HG03064 (cell line): ENCODE measurements around the gene SLCO4C1.
"Not testable (repeated sequence)": the region's sequence is repeated elsewhere in the genome, so short reads cannot be mapped to it uniquely, and the experiment has no call there.

Source experiments
- ATAC-seq: cut with Tn5 transposase; IDR thresholded peaks from one replicate; pipeline ENCODE4 v1.9.1; 2021; ENCODE audit warnings: low read depth; ENCODE audit not compliant: unreplicated experiment

Gene SLCO4C1, protein sequence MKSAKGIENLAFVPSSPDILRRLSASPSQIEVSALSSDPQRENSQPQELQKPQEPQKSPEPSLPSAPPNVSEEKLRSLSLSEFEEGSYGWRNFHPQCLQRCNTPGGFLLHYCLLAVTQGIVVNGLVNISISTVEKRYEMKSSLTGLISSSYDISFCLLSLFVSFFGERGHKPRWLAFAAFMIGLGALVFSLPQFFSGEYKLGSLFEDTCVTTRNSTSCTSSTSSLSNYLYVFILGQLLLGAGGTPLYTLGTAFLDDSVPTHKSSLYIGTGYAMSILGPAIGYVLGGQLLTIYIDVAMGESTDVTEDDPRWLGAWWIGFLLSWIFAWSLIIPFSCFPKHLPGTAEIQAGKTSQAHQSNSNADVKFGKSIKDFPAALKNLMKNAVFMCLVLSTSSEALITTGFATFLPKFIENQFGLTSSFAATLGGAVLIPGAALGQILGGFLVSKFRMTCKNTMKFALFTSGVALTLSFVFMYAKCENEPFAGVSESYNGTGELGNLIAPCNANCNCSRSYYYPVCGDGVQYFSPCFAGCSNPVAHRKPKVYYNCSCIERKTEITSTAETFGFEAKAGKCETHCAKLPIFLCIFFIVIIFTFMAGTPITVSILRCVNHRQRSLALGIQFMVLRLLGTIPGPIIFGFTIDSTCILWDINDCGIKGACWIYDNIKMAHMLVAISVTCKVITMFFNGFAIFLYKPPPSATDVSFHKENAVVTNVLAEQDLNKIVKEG

DNA sequence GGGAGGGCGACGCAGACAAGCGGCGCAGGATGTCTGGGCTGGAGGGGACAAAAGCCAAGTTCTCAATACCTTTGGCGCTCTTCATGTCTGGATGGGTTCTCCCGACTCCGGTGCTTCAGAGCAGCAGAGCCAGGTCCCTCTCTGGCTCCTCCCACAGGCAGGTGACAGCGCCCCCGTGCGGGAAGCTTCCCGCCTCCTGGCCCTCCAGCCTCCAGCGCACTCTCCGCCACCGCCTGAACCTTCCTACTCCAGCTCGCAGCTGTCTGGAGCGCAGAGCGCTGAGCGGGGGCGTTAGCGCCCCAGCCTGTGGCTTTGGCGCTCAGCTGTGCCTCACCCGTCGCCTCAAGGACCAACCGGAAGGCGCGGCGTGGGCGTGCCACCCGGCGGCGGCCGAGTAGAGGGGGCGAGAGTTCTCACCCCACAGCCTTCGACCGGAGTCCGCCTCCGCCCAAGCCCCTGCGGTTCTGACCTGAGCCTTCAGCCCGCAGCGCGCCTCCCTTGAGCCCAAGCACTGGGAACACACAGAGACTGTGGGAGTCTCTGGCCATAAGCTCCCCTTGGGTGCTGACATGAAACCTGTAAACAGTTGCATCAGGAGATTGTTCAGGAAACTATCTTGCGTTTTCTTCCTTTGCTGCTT is at the start of gene SLCO4C1:
Gene SLCO4C1, minus strand, starts transcription at position 107 of the 640 bp plus-strand sequence. Its CDS starts 22 bp downstream, at position 85.
- peak; percentile 93 for ATAC-seq

DNA sequence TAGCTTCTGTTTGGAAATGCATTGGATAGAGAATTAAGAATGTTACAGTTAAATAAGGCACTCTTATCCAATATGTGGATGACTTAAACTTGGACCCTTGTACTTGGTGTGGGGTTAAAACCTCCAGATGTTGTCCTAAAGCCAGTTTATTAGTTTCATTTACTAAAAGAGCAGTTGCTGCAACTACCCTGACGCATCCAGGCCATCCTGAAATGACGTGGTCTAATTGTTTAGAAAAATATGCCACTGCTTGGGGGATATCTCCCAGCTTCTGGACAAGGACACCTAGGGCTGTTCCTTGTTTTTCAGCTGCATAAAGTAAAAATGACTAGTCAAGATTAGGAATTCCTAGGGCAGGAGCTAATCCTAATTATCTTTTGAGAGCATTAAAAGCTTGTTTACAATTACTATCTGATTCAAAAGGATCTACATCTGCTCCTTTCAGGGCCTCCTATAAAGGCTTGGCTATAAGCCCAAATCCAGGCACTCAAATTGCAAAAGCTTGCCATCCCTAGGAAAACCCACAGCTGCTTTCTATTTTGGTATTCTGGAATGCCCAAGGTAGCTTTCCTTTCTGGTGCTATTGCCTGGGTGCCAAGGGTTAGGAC is 45.7 kb upstream of the SLCO4C1 start:
- no peak for ATAC-seq

DNA sequence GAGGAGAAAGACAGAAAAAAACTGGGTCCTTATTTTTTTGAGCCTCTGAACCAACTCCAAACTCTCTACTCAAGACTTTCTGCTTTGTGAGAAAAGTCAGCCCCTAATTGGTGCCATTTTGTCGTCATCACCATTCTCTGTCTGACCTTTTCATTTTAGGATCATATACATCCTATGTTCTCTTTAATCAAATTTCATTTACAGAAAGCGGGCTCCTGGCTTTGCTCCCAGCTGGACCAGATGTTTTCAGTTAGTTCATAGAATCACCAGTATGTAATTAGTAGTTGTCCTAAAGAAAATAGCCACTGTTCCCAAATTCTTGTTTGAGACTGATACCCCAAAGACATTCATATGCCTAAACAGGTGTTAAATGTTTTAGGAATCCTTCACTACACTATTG is 28.6 kb upstream of the SLCO4C1 start:
- ATAC-seq = no peak

DNA sequence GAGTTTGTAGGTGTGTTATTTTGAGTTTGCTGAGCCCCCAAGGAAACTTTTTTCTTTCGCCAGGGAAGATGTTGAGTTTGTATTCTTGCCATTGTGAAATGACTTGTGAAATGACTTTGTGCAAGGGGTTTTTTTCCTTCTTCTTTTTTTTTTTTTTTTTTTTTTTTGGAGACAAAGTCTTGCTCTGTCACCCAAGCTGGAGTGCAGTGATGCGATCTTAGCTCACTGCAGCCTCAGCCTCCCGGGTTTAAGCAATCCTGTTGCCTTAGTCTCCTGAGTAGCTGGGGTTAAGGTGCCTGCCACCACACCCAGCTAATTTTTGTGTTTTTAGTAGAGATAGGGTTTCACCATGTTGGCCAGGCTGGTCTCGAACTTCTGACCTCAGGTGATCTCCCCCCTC is 22.7 kb upstream of the SLCO4C1 start:
- not testable (repeated sequence) for ATAC-seq

DNA sequence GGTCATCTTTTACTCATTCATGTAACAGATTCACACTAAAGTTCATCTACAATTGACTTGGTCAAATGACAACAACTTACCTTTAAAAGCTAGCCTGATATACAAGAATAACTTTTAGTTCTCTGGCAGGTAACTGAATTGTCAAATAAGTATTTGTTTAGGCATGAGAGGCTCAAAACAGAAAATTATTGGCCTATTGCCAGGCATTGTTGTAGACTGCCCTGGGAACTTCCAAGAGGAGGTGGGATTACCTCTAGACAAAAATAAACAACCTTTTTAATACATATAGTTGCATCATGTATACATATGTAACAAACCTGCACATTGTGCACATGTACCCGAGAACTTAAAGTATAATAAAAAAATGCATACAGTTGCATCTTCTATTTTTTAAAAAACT is 18.2 kb upstream of the SLCO4C1 start:
- no peak for ATAC-seq

DNA sequence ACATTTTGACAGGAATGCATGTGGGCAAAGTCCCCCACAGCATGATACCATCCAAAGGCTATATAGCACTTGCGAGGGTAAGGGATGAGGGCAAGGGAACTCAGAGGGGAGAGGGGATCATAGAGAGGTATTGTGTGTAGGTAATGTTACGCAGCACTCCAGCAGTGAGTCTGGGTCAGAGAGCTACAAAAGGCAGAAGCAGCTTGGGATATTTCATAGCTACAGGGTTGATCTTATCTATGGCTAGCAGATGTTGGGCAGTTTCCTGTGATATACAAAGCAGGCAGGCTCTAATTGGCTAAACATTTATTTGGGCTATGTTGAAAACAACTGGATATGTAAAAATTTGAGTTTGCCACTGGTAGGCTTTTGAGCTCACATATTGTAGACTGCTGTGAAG is 17.8 kb upstream of the SLCO4C1 start:
- ATAC-seq = no peak

DNA sequence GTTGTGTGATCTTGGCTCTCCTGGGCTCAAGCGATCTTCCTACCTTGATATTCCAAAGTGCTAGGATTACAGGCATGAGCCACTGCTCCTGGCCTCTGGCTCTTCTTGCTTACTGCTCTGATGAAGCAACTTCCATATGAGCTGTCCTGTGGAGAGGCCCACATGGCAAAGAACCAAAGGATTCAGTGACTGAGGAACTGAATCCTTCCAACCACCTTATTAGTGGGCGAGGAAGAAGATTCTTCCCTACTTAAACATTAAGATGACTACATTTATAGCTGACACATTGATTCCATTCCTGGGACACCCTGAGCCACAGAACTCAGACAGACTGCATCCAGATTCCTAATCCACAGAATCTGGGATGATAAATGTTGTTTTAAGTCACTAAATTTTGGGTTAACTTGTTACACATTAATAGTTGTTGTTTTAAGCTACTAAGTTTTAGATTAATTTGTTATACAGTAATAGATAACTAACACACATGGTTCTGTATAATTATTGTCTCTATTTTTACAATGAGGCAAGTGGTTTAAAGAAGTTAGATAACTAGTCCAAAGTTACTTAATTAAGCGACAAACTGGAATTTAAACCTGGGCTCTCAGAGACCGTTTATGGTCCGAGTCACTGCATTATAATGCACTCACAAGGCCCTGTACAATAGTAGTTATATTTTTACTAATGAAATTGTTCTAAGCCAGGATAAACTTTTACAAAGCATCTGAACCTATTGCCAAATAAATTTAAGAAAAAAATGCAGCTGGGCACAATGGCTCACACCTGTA is 16.7 kb upstream of the SLCO4C1 start:
- no peak for ATAC-seq

DNA sequence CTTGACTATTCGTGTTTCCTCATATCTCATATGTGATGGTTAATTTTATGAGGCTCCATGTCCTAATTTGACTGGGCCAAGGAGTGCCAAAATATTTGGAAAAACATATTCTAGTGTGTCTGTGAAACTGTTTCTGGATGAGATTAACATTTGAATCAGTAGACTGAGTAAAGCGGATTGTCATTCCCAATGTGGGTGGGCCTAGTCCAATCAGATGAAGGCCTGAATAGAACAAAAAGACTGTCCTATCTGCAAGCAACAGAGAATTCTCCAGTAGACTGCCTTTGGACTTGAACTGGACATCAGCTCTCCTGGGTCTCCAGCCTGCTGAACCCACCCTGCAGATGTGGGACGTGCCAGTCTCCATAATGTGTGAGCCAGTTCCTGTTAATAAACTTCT is 13.5 kb upstream of the SLCO4C1 start:
- ATAC-seq = no peak

DNA sequence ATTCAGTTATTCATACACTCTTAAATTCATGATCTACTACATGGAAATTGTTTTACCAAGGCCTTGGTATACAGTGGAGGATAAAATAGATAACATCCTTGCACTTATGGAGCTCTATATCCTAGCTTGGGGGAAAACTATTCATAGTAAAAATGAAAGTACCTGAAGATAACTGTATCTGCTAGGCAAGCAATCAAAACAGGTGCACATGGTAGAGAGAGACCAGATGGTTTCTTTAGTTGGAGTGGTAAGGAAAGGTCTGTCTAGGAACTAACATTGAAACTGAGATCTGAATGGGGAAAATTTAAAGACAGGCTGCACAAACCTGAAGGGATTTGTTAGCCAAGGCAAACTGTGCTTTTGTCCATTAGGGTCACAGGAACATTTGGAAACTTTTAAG is 11.1 kb upstream of the SLCO4C1 start:
- ATAC-seq = no peak

DNA sequence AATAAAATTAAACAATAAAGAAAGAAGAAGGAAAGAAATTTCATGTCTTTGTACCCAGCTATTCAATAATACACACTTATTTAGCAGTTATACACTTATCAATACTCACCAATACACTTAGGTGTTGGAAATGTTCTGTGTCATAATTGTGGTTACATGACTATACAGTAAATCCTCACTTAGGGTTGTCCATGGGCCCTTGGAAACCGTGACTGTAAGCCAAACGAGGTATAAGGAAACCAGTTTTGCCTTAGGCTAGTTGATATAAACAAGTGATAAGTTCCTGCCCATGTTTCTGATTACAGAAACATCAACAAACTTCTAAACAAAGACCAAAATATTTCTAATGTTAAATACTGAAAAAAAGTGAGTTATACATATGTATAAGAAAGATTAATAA is 10.0 kb upstream of the SLCO4C1 start:
- no peak for ATAC-seq

DNA sequence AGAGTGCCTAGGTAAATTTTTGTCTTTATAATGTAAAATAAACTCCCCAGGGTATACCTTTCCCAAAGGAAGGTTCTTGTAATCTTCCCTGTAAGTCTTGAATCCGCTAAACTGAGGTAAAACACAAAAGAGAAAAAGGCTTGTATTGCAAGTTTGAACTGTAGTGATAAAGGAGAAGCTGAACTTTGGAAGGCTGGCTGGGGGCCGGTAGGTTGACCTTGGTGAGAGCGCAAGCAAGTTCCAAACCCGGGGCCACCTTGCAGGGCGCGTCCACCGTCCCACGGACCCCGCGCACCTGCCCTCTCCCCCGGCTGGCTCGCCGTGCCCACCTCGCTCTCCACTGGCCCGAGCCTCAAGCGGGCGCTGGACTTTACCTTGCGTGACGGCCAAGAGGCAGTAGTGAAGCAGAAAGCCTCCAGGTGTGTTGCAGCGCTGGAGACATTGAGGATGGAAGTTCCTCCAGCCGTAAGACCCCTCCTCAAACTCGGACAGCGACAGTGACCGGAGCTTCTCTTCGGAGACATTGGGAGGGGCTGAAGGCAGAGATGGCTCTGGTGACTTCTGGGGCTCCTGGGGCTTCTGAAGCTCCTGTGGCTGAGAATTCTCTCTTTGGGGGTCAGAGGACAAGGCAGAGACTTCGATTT is 428 bp downstream of the SLCO4C1 start:
- ATAC-seq = no peak

DNA sequence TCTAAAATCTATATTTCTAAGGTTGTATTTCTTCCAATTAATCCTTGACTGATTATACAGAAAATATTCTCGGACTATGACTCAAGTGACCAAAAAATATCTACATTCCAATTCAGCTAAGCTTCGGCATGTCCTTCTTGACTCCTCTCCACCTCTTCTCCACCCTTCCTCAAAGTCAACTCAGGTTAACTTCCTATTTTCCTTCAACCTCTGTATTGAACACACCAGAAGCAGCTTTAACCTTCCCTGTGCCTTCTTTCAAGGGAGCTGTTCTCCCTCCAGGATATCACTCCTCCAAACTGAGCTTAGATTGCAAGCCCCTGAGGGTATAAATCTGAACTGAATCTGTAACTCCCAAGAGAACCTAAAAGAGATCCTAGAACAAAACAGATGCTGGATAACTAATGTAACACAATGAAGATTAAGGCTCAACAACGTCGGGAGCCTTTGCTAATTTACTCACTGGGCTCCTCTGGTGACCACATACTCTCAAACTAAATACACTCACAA is 1.1 kb downstream of the SLCO4C1 start:
- ATAC-seq = no peak

DNA sequence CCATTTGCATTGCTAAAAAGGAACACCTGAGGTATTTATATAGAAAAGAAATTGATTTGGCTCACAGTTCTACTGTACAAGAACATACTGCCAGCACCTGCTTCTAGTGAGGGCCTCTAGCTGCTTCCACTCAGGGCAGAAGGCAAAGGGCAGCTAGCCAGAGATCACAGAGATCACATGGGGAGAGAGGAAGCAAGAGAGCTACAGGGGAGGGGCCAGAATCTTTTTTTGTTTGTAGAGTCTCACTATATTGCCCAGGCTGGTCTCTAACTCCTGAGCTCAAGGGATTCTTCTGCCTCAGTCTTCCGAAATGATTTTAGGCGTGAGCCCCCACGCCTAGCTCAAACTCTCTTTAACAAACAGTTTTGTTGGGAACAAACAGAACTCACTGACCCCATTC is 6.1 kb downstream of the SLCO4C1 start:
- no peak for ATAC-seq

DNA sequence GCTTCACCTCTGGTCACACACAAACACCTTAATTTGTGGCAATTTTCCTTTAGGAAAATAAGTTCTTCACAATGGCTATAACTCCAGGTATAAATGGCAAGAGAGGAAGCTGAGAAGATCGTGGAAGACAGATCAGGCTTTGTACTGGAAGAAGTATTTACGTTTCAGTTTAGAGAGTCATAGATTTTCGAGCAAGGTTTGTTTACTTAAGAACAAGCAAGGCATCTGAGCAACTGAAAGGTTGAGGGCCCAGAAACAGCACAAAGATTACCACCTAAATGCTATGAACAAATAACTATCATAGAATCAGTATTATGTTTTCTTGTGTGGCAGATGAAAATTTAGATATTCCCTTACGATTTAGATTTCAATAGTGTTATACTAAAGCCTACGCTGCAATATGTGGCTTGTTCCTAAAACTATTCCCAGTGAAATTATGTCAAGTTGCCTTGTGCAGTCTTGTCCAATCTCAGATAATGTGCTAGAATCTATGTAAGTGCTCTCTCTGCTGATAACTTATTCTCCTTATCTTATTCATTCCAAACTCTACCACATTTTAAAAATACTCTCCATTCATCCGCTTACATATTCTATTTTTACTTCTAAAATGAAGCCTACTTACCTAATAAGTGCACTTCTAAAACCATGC is 6.7 kb downstream of the SLCO4C1 start:
- ATAC-seq = no peak

DNA sequence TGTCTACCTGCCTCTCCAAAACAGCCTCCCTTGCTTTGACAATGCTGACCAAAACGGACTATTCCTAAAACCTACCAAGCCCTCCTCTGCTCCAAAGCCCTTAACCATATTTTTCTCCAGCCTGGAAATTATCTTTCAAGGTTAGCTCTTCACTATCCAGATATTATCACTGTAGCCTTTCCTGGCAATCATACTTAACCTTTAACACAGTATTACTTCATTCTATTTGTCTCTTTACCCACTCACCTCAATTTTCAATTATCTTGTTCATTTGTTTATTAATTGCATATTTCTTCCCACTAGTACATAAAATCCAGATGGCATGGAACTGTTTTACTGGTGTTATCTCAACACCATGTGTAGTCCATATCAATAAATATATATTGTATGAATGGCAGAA is 7.5 kb downstream of the SLCO4C1 start:
- ATAC-seq = no peak

DNA sequence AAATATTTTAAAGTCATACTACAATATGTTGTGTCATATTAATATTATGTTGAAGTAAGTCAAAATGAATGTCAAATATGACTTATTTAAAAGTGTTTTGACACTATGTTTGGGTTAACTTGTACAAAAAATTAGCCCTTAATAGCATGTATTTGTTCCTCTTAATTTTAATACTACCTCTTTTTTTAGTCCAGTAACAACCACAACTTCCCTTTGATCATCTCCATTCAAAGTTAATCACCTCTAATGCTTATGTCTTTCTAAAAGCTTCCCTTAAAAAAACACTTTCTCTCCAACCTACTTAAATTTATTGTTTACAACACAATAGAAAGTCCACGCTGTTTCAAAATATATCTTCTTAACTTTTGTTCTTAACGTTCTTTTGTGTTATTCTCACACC is 9.6 kb downstream of the SLCO4C1 start:
- ATAC-seq = no peak

DNA sequence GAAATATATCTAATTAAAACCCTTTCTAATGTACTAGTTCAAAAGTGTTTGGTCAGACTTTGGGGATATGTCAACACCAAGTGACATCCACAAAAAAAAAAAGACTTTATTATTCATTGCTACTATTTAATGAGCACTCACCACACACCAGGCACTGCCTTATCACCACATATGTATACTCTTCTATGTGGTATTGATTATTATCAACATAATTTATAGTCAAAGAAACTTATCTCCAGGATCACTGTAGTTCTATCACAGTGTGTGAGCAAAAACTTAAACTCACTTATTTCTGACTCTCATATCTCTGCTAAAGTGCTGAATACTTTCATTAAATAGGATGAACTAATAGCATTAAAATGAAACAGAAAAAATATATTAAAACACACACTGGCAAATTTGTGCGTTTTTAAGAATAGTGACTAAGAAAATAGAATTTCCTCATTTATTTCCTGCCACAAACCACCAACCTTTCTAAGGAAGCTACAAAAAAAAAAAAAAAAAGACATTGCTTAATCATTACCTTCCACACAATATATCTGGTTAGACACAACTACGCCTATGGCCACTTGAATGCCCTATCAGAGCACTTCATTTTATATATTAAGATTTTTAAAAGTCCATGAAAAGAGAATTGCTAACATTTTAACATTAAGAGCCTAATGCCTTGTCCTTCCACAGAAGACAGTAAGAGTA is 12.8 kb downstream of the SLCO4C1 start:
- no peak for ATAC-seq

DNA sequence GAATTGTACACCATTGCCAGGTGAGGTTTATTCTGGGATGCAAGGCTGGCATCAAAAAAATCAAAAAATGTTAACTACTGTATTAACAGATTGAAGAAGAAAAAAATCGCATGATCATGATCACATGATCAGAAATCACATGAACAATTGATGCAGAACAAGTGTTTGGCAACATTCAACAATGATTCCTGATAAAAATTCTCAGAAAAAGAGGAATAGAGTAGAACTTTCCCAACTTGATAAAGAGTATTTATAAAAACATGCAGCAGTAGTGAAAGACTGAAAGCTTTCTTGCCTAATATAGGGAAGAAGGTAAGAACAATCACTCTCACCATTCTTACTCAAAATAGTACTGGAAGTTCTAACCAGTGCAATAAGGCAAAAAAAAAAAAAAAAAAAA is 16.4 kb downstream of the SLCO4C1 start:
- no peak for ATAC-seq

DNA sequence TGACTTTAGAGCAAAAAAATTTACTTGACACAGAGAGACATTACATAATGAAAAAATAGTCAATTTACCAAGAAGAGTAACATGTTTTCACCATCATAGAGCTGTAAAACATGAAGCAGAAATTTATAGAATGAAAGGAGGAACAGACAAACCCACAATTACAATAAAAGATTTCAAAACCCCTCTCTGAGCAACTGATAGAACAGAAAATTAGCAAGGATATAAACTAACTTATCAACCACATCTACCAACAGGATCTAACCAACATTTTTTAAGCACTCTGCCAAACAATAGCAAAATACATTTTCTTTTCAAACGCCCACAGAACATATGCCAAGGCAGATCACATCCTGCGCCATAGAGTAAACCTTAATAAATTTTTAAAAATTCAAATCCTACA is 17.9 kb downstream of the SLCO4C1 start:
- no peak for ATAC-seq
